HG03196 (cell line): ENCODE data around the gene SPATS2L.

Source experiments
- ATAC-seq: cut with Tn5 transposase; IDR thresholded peaks from one replicate; pipeline ENCODE4 v1.9.1; 2021; ENCODE audit not compliant: unreplicated experiment

The SPATS2L gene

GRCh38 chr2:200404615-200405014 is 98.1 kb downstream of the SPATS2L start:
- no peak for ATAC-seq

GRCh38 chr2:200405599-200406298 is 99.3 kb downstream of the SPATS2L start:
- ATAC-seq: peak; percentile 54

DNA sequence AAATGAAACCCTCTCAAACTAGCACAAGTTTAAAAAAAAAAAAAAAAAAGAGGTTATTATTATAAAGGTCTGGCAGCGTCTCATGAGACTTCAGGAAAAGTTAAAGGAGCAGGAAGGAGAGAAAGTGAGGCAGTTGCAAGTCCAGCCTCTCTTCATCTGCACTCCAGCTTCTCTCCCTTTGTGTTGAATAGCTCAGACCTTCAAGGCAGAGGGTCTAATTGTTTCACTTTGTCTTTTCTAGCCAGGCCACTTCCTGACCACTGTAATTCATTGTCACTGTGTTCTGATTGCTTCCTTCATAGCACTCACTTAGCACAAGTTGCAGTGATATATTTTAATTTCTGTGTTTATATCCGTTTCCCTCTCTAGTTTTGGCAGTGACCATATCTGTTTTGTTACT is 99.9 kb downstream of the SPATS2L start:
- ATAC-seq: peak; percentile 51

GRCh38 chr2:200408428-200409316 is 102.2 kb downstream of the SPATS2L start:
- no peak for ATAC-seq

DNA sequence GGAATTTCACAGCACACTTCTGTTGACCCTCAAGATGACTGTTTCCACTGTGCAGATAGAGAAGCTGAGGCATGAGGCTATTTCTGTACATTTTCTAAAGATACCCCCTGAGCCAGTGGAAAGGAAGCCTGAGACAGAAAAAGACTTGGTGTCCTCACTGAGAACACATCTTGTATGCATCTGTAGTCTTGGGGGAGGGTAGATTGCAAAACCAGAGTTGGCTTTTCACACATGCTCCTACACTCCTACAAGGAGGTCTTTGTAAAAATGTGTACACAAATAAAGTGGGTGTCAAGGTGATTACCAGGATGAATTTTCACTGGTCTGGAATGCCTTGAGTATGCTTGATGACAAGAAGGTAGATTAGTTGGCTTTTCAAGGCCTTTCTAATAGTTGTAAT is 105.3 kb downstream of the SPATS2L start:
- no peak for ATAC-seq

- ATAC-seq: no peak
Measured at GRCh38 chr2:200414367-200414766, 107.9 kb downstream of the SPATS2L start.

DNA sequence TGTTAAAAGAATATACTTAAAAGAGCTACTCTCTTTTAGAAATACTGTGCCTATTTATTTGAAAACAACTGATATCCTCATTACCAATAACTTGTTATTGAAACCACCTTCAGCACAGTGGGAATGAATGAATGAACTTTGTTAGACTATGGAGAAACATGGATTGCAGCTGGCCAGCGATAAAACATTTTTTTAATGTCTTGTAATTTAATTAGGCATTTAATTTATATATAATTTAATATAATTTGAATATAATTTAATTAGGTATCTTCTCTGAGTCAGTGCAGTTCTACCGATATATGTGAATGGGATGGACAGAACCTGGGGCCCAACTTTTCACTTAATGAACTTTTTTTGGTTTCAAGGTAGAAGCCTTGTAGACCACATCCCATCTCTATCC is 109.0 kb downstream of the SPATS2L start:
- ATAC-seq: no peak

DNA sequence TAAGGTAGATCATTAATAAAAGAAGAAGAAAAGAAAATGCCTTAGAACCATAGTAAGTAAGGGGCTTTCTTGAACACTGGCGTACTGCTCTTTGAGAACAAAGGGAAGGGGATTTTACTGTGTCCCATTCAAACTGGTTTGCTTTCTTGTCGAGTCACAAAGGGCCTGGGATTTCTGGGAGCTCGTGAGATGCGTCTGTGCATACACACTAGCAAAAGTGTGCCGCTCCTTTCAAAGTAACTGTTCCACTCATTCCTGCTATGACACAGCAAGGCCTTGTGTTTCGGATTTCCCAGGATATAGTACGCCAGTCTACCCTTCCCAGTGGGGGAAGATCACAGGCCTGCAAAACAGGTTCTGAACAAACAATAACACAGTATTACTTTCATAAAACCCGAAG is 110.4 kb downstream of the SPATS2L start:
- ATAC-seq: no peak

DNA sequence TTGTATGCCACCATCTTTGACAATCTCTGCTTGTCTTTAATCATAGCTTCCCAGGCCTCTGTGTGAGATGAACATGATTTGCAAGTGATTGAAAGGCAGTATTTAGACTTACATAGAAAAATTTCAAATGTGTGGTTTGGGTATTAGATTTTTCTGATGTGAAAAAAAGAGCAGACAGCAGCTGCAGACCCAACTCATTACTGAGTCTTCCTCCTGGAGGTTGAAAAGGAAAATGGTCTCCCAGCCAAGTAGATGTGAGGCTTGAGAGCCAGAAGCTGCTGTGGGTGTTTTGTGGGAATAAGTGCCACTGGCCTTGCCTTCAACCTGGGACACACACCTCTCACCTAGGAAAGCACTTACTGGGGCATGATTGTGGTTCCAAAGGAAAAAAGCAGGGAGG is 110.9 kb downstream of the SPATS2L start:
- ATAC-seq: no peak

DNA sequence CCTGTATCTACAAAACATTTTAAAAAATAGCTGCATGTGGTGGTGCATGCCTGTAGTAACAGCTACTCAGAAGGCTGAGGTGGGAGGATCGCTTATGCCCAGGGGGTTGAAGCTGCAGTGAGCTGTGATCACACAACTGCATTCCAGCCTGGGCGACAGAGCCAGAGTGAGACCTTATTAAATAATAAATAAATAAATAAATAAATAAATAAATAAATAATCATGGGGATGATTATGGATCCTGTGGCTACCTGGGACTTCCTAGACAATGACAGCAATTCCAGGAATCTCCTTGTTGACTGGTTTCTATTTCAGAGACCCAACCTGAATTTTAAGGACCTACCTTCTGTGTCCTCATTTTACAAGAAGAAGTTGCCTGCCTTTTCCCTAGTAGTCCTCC is 111.9 kb downstream of the SPATS2L start:
- ATAC-seq: no peak

DNA sequence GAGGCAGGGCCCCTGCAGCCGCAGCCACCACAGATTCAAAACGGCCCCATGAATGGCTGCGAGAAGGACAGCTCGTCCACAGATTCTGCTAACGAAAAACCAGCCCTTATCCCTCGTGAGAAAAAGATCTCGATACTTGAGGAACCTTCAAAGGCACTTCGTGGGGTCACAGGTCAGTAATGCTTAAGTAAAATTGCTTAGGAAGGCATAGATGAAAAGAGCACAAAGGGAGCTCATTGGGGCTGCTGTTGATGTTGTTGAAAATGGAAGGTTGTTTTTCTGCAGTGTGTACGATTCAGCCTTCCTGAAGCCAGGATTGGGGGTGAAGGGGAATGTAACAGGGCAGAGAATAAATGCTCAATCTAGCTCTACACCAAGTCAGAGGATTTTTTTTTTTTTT is 112.8 kb downstream of the SPATS2L start:
- no peak for ATAC-seq

DNA sequence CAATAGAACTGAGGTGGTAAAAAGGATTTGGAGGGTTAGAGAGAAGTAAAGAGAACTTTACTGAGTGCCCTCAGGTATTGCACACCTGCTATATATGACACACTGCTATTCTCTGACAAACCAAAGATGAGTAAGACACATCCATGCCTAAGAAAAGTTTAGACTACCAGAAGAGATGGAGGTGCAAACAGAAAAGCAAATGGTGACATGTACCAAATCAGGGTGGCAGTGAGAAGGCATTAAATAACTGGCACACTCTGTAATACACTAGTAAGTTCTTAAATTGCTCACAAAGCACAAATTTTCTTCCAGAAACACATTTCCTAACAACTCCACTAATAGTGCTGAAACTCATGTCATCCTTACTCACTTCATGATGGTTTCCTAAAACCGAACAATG is 114.8 kb downstream of the SPATS2L start:
- ATAC-seq: no peak

- no peak for ATAC-seq
Measured at GRCh38 chr2:200422071-200422470, 115.6 kb downstream of the SPATS2L start.

DNA sequence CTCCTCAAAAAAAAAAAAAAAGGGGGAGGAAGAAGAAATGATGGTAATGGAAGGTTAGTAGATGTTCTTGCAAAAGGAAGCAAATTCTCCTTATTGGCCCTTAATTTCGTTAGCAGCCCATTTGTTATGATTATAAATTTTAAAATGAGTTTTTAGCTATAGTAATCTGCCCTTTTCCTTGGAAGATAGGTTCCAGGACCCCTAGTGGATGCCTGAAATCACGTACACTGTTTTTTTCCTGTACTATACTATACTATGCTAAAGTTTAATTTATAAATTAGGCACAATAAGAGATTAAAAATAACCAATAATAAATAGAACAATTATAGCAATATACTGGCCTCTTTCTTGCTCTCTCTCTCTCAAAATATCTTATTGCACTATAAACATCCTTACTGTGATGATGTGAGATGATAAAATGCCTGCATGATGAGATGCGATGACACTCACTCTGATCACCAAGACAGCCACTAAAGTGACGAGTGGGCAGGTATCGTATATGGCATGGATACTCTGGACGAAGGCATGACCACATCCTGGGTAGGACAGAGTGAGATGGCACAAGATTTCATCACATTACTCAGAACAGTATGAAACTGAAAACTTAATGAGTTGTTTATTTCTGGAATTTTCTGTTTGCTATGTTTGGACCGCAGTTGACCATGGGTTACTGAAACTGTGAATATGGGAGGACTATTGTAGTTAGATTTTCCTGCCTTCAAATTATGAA is 116.2 kb downstream of the SPATS2L start:
- ATAC-seq: no peak

GRCh38 chr2:200423541-200423940 is 117.0 kb downstream of the SPATS2L start:
- no peak for ATAC-seq

DNA sequence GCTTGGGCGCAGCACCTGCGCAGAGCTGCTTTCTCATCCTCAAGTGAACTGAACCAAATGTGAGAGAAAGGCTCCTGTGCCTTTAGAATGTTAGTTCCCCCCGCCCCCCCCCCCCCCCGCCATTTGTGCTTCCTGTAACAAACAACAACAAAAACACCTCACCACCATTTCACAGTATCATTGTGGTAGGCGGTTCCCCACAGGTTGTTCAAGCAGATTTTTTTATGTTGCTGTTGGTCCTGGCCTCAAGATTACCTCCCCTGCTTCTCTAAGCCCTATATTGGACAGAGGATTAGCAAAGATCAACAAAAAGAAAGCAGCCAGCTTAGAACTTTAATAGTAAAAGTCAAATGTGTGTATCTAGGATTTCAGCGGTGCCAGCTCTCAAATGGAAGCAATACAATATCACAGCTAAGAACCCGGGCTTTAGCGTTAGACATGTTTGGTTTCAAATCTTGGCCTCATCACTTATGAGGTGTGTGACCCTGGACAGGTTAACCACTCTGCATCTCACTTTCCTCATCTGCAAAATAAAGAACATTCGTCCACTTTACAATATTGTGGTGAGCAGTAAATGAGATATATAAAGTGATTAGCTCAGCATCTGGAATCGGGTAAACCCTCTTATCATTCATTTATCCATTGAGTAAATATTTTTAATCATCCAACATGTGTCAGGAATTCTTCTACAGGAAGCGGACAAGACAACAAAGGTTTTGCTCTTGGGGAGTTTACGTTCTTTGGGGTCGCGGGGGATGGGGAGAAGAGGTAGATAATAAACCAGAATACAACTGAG is 118.7 kb downstream of the SPATS2L start:
- no peak for ATAC-seq

DNA sequence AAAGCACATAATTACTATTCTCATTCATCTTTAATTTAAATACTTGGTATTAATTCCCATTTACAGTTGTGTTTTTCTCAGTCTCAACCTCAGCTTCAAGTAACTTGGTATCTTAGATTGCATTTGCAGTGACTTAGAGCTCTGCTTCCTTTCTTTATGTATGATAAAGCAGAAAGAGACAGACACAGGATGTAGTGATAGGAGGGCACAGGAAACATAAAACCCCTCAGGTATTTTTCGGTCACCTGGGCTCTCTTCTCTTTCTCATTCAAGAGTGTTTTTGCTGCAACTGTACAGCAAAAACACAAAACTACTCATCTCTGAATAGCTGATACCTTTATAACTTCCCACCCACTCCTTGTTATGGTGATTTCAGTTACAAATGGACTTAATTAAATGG is 120.3 kb downstream of the SPATS2L start:
- no peak for ATAC-seq

GRCh38 chr2:200428961-200429665 is 122.6 kb downstream of the SPATS2L start:
- ATAC-seq: no peak

DNA sequence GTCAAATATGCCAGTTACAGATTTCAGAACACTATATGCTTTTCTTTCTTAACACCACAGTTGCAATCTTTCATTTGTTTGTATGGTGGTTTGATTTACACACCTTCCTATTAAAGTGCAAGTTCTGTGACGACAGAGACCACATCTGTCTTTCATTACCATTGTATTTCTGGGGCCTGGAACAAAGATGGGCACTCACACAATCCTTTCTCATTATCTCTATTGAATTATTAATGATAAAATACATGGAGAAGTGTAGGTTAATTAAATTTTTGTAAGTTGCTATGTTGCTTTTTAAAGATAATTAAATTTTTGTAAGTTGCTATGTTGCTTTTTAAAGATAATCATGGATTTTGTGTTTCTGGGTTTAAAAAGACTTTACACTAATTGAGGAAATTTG is 123.5 kb downstream of the SPATS2L start:
- ATAC-seq: no peak

DNA sequence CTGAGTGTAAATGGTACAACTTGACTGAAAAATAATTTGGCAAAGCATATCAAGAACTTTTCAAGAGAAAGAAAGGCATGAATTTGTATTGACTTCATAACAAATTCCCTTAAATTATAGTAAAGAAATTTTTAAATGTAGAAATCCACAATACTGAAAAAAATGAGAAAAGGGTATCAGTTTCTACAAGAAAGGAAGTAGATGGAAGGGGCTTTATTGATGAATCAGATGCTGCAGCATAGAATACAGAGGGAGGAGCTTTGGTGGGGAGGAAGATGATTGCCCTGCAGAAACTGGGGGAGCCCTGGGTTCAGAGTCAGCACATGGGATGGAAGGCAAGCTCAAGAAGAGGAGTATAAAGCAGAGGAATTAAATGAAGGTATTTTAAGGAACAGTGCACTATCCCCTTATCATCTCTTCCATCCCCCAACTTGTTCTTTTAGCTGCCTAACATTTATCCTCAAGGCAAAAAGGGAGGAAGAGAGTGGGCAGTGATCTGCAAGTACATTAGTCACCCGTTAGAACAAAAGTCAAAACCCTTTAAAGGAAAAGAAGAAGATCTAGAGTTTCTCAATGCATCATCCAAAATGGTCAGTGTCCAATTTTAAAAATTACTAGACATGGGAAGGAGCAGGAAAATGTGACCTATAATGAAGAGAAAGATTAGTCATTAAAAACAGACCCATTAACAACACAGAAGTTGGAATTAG is 125.7 kb downstream of the SPATS2L start:
- no peak for ATAC-seq
